H9 (cell line): ENCODE data around the gene EDARADD. TPM values are rescaled to one million over a fixed set of nuclear protein-coding genes. Genes with fewer than 3 reads are reported as not detected.

ENCODE experiments used
- DNase-seq: peaks from one replicate; pipeline ENCODE4 v3.0.0-alpha.2; 2017
- H2AFZ ChIP-seq: one replicate; pipeline ENCODE4 v1.6.1; 2013; ENCODE audit warnings: mild to moderate bottlenecking, low read length, control low read depth, moderate library complexity
- H2AK5ac ChIP-seq: 2 replicates; pipeline ENCODE4 v1.6.1; 2013; ENCODE audit warnings: low read length, control low read depth, mixed read lengths; ENCODE audit not compliant: insufficient read length
- H2BK120ac ChIP-seq: one replicate; pipeline ENCODE4 v1.6.1; 2013; ENCODE audit warnings: low read depth, mild to moderate bottlenecking, low read length, control low read depth, inconsistent platforms; ENCODE audit not compliant: poor library complexity, severe bottlenecking
- H2BK12ac ChIP-seq: 2 replicates; pipeline ENCODE4 v1.6.1; 2013; ENCODE audit warnings: low read length, control low read depth, mixed read lengths, low read depth; ENCODE audit not compliant: insufficient read length
- H2BK15ac ChIP-seq: 2 replicates; pipeline ENCODE4 v1.6.1; 2013; ENCODE audit warnings: low read depth, low read length, control low read depth
- H2BK20ac ChIP-seq: one replicate; pipeline ENCODE4 v1.6.1; 2013; ENCODE audit warnings: low read depth, mild to moderate bottlenecking, low read length, control low read depth, inconsistent platforms; ENCODE audit not compliant: poor library complexity, severe bottlenecking
- H2BK5ac ChIP-seq: 2 replicates; pipeline ENCODE4 v1.6.1; 2013; ENCODE audit warnings: low read length, control low read depth, mixed read lengths; ENCODE audit not compliant: insufficient read length
- H3K14ac ChIP-seq: 2 replicates; pipeline ENCODE4 v1.6.1; 2013; ENCODE audit warnings: low read length, control low read depth; ENCODE audit not compliant: insufficient read depth
- H3K18ac ChIP-seq: 2 replicates; pipeline ENCODE4 v1.6.1; 2013; ENCODE audit warnings: low read depth, mild to moderate bottlenecking, mixed read lengths, low read length, control low read depth; ENCODE audit not compliant: insufficient read length
- H3K23ac ChIP-seq: 2 replicates; pipeline ENCODE4 v1.6.1; 2013; ENCODE audit warnings: low read length, control low read depth, mixed read lengths, low read depth; ENCODE audit not compliant: insufficient read length
- H3K23me2 ChIP-seq: 2 replicates; pipeline ENCODE4 v1.6.1; 2013; ENCODE audit warnings: low read depth, mild to moderate bottlenecking, mixed read lengths, low read length, control low read depth; ENCODE audit not compliant: insufficient read length, poor library complexity, severe bottlenecking
- H3K27ac ChIP-seq: 2 replicates; pipeline ENCODE4 v1.5.1; 2013; ENCODE audit warnings: low read length, control low read depth, mixed read lengths, low read depth; ENCODE audit not compliant: insufficient read length
- H3K27me3 ChIP-seq: 2 replicates; pipeline ENCODE4 v1.6.1; 2013; ENCODE audit warnings: low read length, control low read depth, inconsistent platforms; ENCODE audit not compliant: insufficient read depth
- H3K4ac ChIP-seq: 2 replicates; pipeline ENCODE4 v1.6.1; 2013; ENCODE audit warnings: low read depth, mild to moderate bottlenecking, control low read depth, inconsistent platforms, low read length, moderate library complexity
- H3K4me1 ChIP-seq: 2 replicates; pipeline ENCODE4 v1.6.1; 2013; ENCODE audit warnings: low read length, control low read depth, inconsistent platforms; ENCODE audit not compliant: insufficient read depth
- H3K4me2 ChIP-seq: 2 replicates; pipeline ENCODE4 v1.6.1; 2013; ENCODE audit warnings: low read length, control low read depth, mixed read lengths; ENCODE audit not compliant: insufficient read length, insufficient read depth
- H3K56ac ChIP-seq: 2 replicates; pipeline ENCODE4 v1.6.1; 2013; ENCODE audit warnings: low read depth, mild to moderate bottlenecking, mixed read lengths, low read length, control low read depth; ENCODE audit not compliant: insufficient read length
- H3K79me1 ChIP-seq: 2 replicates; pipeline ENCODE4 v1.6.1; 2013; ENCODE audit warnings: low read depth, mild to moderate bottlenecking, moderate library complexity, low read length, control low read depth, inconsistent platforms; ENCODE audit not compliant: insufficient read depth, poor library complexity, severe bottlenecking
- H3K79me2 ChIP-seq: 2 replicates; pipeline ENCODE4 v1.6.1; 2013; ENCODE audit warnings: low read length, control low read depth, inconsistent platforms; ENCODE audit not compliant: insufficient read depth
- H3K9ac ChIP-seq: 2 replicates; pipeline ENCODE4 v1.6.1; 2013; ENCODE audit warnings: low read length, control low read depth, mixed read lengths; ENCODE audit not compliant: insufficient read length; ENCODE audit errors: extremely low read depth
- H3K9me3 ChIP-seq: one replicate; pipeline ENCODE4 v1.6.1; 2013; ENCODE audit warnings: low read depth, low read length, inconsistent platforms; ENCODE audit not compliant: control insufficient read depth
- H3T11ph ChIP-seq: one replicate; pipeline ENCODE4 v1.6.1; 2013; ENCODE audit warnings: mild to moderate bottlenecking, low read length, control low read depth, inconsistent platforms
- H4K20me1 ChIP-seq: one replicate; pipeline ENCODE4 v1.6.1; 2013; ENCODE audit not compliant: control insufficient read depth, insufficient read length, insufficient read depth
- H4K5ac ChIP-seq: 2 replicates; pipeline ENCODE4 v1.6.1; 2013; ENCODE audit warnings: low read depth, mild to moderate bottlenecking, mixed read lengths, low read length, control low read depth; ENCODE audit not compliant: insufficient read length
- H4K8ac ChIP-seq: replicated peaks from 2 replicates; pipeline ENCODE4 v1.6.1; 2013; ENCODE audit warnings: low read length, control low read depth, mixed read lengths, low read depth; ENCODE audit not compliant: insufficient read length
- H4K91ac ChIP-seq: 2 replicates; pipeline ENCODE4 v1.6.1; 2013; ENCODE audit warnings: low read depth, mild to moderate bottlenecking, moderate library complexity, mixed read lengths, low read length, control low read depth; ENCODE audit not compliant: insufficient read length
- H3K27ac Mint-ChIP-seq, 3 experiments: 2 replicates in 2 of 3; 3 replicates in 1 of 3; pipeline ENCODE4 v1.8.0; 2020 to 2021; ENCODE audit warnings: mixed read lengths in 3 of 3, mild to moderate bottlenecking in 1 of 3, moderate library complexity in 1 of 3
- H3K27me3 Mint-ChIP-seq: 2 replicates; pipeline ENCODE4 v1.8.0; 2021; ENCODE audit warnings: low read depth, mild to moderate bottlenecking, moderate library complexity, mixed read lengths
- H3K36me3 Mint-ChIP-seq, 3 experiments: 2 replicates in 2 of 3; 3 replicates in 1 of 3; pipeline ENCODE4 v1.8.0; 2020 to 2021; ENCODE audit warnings: low read depth in 3 of 3, mixed read lengths in 3 of 3; ENCODE audit not compliant: insufficient read depth in 1 of 3
- H3K4me1 Mint-ChIP-seq, 2 experiments: 2 replicates each; pipeline ENCODE4 v1.8.0; 2020; ENCODE audit warnings: mixed read lengths in 2 of 2
- H3K4me3 Mint-ChIP-seq, 2 experiments: 2 replicates in 1 of 2; 3 replicates in 1 of 2; pipeline ENCODE4 v1.8.0; 2020 to 2021; ENCODE audit warnings: mild to moderate bottlenecking in 2 of 2, mixed read lengths in 2 of 2, moderate library complexity in 1 of 2
- H3K9me3 Mint-ChIP-seq, 2 experiments: 2 replicates in 1 of 2; 3 replicates in 1 of 2; pipeline ENCODE4 v1.8.0; 2020; ENCODE audit warnings: mild to moderate bottlenecking in 2 of 2, mixed read lengths in 2 of 2, moderate library complexity in 1 of 2
- CTCF ChIP-seq: fragments of 200-600 bp; sonication (generic); conservative IDR thresholded peaks from 3 replicates; pipeline ENCODE4 v1.8.0; 2021; ENCODE audit warnings: antibody characterized with exemption, mild to moderate bottlenecking
- WGBS: extraction: QIAGEN DNeasy Blood & Tissue Kit; methylation state at CpG from one replicate; pipeline ENCODE4 v1.1.7; 2013; ENCODE audit warnings: missing lambda C conversion rate, low lambda C conversion rate, mixed read lengths; ENCODE audit not compliant: insufficient read length; ENCODE audit errors: extremely low coverage; 5-methylcytosine and 5-hydroxymethylcytosine counted together
- total RNA-seq: library from RNA; stranded (reverse); gene quantifications from 2 replicates; pipeline ENCODE4 v1.2.1, GENCODE V29; 2021

EDARADD gene
- total RNA-seq, 1 experiment from 2014 or later: 3.8 TPM

DNA sequence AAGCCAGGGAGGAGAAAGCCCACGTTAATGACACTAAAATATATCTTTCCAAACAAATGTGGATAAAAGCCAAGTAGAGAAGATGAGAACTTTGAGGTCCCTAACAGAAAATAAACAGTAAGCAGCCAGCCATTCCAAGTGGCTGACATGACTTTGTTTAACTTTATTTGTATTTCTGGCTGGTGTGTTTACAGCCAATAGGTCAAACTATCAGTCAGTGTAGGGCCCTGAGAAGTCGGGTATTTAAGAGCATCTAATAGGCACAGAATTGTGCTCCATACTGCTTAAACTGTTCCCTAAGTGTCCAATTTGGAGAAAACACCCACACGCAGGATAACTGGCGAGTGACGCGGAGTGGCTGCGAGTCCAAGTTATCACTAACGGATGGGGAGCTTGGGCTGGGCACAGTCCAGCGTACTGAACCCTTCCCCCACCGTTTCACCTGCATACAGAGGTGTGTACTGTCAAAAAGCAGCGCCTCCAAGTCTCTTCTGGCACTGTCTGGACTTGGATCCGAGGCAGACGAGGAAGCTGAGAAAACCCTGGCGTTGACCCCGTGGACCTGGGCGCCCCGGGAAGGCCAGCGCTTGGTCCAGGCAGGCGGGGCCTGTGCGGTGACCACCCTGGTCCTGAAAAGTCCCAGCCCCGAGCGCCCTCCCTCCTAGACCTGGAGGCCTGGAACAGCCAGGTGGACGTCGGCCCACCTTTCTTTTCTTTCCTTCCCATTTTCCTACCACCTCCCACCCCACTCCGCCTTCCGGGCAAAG lies 129.0 kb downstream of the EDARADD start:
- Histone ChIP-seq H2BK20ac (no peak overlapping the region), H3K9ac (peak overlapping the region; percentile 56), H3K14ac (peak overlapping the region; percentile 74; the same call in 1 of the 2 replicates), H3K23me2 (peaks cover 13% of the 10 kb centered on the region), H3K4me1 (no peaks in the 10 kb centered on the region), H4K20me1 (no peaks in the 10 kb centered on the region), H3K4me2 (peak overlapping the region; percentile 84), H3K18ac (peak overlapping the region; percentile 51), H4K5ac (no peak overlapping the region), H3T11ph (no peak overlapping the region), H3K23ac (no peak overlapping the region), H3K27me3 (no peaks in the 10 kb centered on the region), H3K56ac (no peak overlapping the region), H3K4ac (no peak overlapping the region), H4K91ac (no peak overlapping the region), H3K79me1 (no peaks in the 10 kb centered on the region), H2AFZ (peak overlapping the region; percentile 35), H3K9me3 (no peaks in the 10 kb centered on the region), H2BK15ac (no peak overlapping the region), H2BK12ac (no peak overlapping the region), H4K8ac (no peak overlapping the region), H3K79me2 (no peaks in the 10 kb centered on the region), H2AK5ac (no peak overlapping the region), H3K27ac (no peak overlapping the region), H2BK5ac (no peak overlapping the region), H2BK120ac (no peak overlapping the region)
- Mint-ChIP-seq H3K4me3 (peak overlapping the region; percentile 83 to 86), H3K4me1 (peaks cover 6 to 7% of the 10 kb centered on the region in 2 experiments), H3K27me3 (peaks cover 18% of the 10 kb centered on the region), H3K9me3 (no peaks in the 10 kb centered on the region), H3K27ac (no peak overlapping the region), H3K36me3 (0 out of 7 replicates have a peak, but pooled peaks cover 0 to 2% (median 0%) of the 10 kb centered on the region in 3 experiments)
- DNase-seq: peak; percentile 48
- no CpG with 5 or more reads among the region's 26 CpGs for WGBS
- no peak for TF ChIP-seq CTCF
